Upper lobe of left lung (tissue), 4 donors: ENCODE data around the gene LMBR1.

Experiments used
- POLR2A ChIP-seq, 4 donors: fragments of 450-650 bp; IDR thresholded peaks; one replicate each; pipeline ENCODE4 v1.5.1; 2016 to 2017; ENCODE audit warnings: antibody characterized with exemption in 4 of 4, mild to moderate bottlenecking in 2 of 4
- TF ChIP-seq, protein P1 (sequence below), 6 experiments: fragments of 450-650 bp in 4 of 6; fragments of 200-600 bp in 2 of 6; sonication (generic) in 2 of 6; IDR thresholded peaks; one replicate each; pipeline ENCODE4 v1.5.1; 2016 to 2019; ENCODE audit warnings: antibody characterized with exemption in 6 of 6

DNA sequence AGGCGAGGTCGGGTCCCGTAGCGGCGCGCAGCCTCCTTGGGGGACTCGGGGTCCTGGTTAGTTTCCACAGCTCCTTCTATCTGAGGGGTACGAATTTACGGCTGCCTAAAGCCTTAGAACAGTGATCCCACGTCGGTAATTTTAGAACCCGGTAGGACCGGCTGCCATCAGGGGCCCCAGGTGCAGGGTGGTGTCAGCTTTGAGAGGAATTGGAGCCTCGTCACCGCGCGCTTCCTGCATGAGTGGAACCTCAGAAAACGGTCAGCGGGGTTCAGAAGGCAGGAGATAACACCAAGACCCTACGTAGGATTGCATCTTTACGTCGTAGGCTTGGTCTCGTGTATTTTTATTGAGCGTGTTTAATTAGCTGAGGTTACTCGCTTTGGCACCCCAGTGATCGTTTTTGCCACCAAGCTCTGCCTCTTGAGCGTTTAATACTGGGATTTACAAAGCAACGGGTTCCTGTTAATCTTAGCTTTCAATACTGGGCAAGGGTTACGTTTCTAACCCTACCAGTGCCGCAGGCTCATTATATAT is 252.0 kb downstream of the LMBR1 start:
- TF ChIP-seq POLR2A (IDR thresholded peaks at IDR 0.05): peak in 1 of 4 donors; percentile 23
- TF ChIP-seq, protein P1, sequence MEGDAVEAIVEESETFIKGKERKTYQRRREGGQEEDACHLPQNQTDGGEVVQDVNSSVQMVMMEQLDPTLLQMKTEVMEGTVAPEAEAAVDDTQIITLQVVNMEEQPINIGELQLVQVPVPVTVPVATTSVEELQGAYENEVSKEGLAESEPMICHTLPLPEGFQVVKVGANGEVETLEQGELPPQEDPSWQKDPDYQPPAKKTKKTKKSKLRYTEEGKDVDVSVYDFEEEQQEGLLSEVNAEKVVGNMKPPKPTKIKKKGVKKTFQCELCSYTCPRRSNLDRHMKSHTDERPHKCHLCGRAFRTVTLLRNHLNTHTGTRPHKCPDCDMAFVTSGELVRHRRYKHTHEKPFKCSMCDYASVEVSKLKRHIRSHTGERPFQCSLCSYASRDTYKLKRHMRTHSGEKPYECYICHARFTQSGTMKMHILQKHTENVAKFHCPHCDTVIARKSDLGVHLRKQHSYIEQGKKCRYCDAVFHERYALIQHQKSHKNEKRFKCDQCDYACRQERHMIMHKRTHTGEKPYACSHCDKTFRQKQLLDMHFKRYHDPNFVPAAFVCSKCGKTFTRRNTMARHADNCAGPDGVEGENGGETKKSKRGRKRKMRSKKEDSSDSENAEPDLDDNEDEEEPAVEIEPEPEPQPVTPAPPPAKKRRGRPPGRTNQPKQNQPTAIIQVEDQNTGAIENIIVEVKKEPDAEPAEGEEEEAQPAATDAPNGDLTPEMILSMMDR (IDR thresholded peaks at IDR 0.05): no peak
